H7 (cell line): Measurements from ENCODE around the gene RAD23A. TPM values are rescaled to one million over a fixed set of nuclear protein-coding genes. Genes with fewer than 3 reads are reported as not detected.

Experiments used
- DNase-seq: peaks from one replicate; pipeline ENCODE4 v3.0.0; 2012
- H3K27me3 ChIP-seq: 2 replicates; pipeline ENCODE4 v1.6.0; 2011; ENCODE audit warnings: mild to moderate bottlenecking, low read length; ENCODE audit not compliant: control insufficient read depth, insufficient read depth
- H3K36me3 ChIP-seq: replicated peaks from 2 replicates; pipeline ENCODE4 v1.5.1; 2011; ENCODE audit warnings: low read length; ENCODE audit not compliant: control insufficient read depth, insufficient read depth
- H3K4me3 ChIP-seq: 2 replicates; pipeline ENCODE4 v1.5.1; 2011; ENCODE audit warnings: low read depth, mild to moderate bottlenecking, control low read depth, low read length, moderate library complexity; ENCODE audit not compliant: insufficient read depth
- total RNA-seq: library from RNA; depleted of rRNA; stranded (reverse); fragments of >200 nt; shearing (Covaris generic); gene quantifications from 2 replicates; pipeline ENCODE4 v1.2.3, GENCODE V29; 2014

RAD23A gene
- total RNA-seq, 1 experiment from 2014 or later, result 146 TPM

- no peaks in the 10 kb centered on the region for H3K36me3 ChIP-seq
- H3K4me3 ChIP-seq, result peak within 1 kb of the TSS; percentile 27
- no peak for DNase-seq
- H3K27me3 ChIP-seq, result peaks cover 64% of the 10 kb centered on the region
Observed at GRCh38 chr19:12994701-12995595, 49.3 kb downstream of the RAD23A start, which contains the start of gene NFIX. Gene NFIX, plus strand, starts transcription at chr19:12995475. Its CDS starts 363 bp downstream, at chr19:12995838.

GRCh38 chr19:12995596-12996405 lies 50.1 kb downstream of the RAD23A start:
- DNase-seq, result peak; percentile 91
- Histone ChIP-seq H3K36me3 (no peaks in the 10 kb centered on the region), H3K4me3 (peak overlapping the region; percentile 27), H3K27me3 (peaks cover 62% of the 10 kb centered on the region)

GRCh38 chr19:12996406-12997094 lies 50.9 kb downstream of the RAD23A start:
- Histone ChIP-seq H3K27me3 (peaks cover 59% of the 10 kb centered on the region), H3K4me3 (peak overlapping the region; percentile 10; the same call in 1 of the 2 replicates), H3K36me3 (no peaks in the 10 kb centered on the region)
- DNase-seq, result peak; percentile 88

DNA sequence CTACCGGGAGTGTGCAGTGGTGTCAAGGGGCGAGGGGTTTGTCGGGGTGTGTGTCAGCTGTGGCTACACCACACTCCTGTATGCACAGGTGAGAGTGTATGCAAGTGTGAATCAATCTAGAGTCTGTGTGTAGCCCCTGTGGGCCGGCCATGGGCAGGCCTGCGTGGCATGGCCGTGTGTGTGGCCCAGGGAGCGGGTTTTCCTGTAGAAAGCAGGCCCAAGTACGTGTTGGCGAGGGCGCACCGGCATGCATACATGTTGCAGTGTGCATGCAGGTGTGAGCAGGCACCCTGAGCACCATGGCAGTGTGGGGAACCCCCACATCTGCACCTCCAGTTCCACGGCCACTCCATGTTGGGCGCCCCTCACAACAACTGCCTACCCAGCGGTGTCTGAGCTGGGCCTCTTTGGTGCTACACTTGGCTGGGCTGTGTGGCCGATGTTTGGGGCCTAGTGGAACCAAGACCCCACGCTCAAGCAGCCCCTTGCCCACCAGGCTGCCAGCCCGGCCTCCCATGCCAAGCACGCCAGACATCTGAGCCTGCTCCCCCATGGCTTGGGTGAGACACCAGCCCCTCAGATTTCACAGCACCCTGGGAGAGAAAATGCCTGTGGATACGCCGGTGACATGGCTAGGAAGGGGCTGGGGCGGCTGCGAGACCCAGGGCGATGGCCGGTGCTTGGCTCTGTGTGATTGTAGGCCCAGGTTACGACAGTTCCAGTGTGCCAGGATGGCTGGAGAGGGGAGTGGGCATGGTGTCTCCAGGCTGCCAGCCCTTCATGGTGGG lies 51.7 kb downstream of the RAD23A start:
- Histone ChIP-seq H3K27me3 (peaks cover 59% of the 10 kb centered on the region), H3K4me3 (no peak overlapping the region)
- peak; percentile 52 for DNase-seq

GRCh38 chr19:12997967-12998940 lies 52.6 kb downstream of the RAD23A start:
- H3K4me3 ChIP-seq, result no peak overlapping the region
- peaks cover 59% of the 10 kb centered on the region for H3K27me3 ChIP-seq
- no peak for DNase-seq
- no peaks in the 10 kb centered on the region for H3K36me3 ChIP-seq

More for the DNA sequence above, 51.7 kb downstream of the RAD23A start:
- H3K36me3 ChIP-seq, result no peaks in the 10 kb centered on the region

- Histone ChIP-seq H3K27me3 (peaks cover 52% of the 10 kb centered on the region), H3K36me3 (no peaks in the 10 kb centered on the region), H3K4me3 (no peak overlapping the region)
- no peak for DNase-seq
Observed at GRCh38 chr19:13001166-13001501, 55.5 kb downstream of the RAD23A start.

- no peaks in the 10 kb centered on the region for H3K36me3 ChIP-seq
- peak; percentile 54 for DNase-seq
- H3K27me3 ChIP-seq, result peaks cover 50% of the 10 kb centered on the region
- H3K4me3 ChIP-seq, result no peak overlapping the region
Observed at GRCh38 chr19:13001502-13002165, 56.0 kb downstream of the RAD23A start.

DNA sequence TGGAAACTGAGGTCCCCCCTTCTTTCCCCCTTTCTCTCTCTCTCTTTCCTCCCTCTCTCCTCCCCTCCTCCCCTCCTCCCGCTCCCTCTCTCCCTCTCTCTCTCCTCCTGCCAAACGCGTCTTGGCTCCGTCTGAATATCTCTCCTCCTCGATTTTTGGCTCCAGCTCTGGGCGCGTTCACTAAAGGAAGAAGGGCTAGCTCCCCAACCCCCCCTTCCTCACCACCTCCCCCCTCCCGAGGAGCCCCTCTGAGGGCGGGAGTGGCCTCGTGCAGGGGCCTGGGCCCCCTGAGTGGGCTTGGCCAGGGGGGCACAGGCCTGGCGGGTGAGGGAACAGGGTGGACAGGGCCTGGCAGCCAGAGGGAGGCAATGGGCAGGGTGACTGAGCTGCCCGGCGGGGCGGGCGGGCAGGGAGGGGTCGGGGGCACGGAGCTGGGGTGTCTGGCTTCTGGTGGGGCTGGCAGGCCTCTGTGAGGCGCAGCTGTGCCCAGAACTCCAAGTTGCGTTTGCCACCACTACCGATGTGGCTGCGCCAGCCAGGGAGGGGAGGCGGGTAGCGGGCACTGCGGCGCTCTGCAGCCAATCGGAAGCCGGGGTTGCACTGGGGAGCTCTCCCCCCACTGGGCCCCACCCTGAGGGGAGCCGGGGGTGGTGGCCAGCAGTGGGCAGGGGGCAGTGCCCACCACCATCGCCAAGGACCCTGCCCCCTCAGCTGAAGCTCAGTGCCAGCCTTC lies 56.7 kb downstream of the RAD23A start:
- Histone ChIP-seq H3K27me3 (peaks cover 49% of the 10 kb centered on the region), H3K36me3 (no peaks in the 10 kb centered on the region), H3K4me3 (no peak overlapping the region)
- DNase-seq, result peak; percentile 61

DNA sequence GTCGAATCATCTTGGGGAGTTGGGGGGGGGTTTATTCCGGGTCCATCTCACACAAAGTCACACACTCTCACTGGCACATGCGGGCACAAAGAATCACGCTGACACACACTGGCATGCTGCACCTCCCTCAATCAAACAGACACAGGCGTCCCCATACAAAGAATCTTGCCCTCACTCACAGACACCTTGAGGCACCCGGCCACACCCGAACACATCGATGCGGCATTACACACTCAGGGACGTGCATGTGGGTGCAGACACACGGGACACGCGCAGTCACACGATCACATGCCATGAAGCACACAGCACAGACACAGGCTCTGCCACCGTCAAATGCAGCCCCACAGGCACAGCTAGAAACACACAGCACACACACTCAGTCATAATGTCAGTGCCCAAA lies 57.4 kb downstream of the RAD23A start:
- no peak for DNase-seq
- Histone ChIP-seq H3K27me3 (peaks cover 48% of the 10 kb centered on the region), H3K4me3 (no peak overlapping the region)

More for the DNA sequence above, 57.4 kb downstream of the RAD23A start:
- no peaks in the 10 kb centered on the region for H3K36me3 ChIP-seq
